ENCODE measurements around the gene FTCDNL1.

The FTCDNL1 gene

DNA sequence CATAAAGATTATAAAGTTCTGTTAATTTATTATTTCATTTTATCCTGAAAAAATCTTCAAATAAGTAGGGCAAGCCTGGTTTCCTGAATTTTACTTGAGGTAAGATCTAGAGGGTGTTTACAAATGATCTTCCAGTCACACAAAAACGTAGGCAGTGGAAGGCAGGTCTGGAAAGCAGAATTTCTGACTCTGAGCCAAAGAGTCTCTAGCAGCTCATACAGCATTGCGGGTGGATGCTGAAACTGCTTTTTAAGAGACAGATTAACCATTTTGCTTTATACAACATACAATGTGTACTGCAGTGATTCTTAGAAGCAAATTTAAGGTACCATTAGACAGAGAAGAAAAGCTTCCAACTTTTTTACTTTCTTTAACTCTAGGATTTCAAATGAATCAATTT lies 117.0 kb downstream of the FTCDNL1 start:
- TF ChIP-seq ZFX (IDR thresholded peaks at IDR 0.05; ENCODE audit: borderline replicate concordance): no peak
- TF ChIP-seq, protein P1, sequence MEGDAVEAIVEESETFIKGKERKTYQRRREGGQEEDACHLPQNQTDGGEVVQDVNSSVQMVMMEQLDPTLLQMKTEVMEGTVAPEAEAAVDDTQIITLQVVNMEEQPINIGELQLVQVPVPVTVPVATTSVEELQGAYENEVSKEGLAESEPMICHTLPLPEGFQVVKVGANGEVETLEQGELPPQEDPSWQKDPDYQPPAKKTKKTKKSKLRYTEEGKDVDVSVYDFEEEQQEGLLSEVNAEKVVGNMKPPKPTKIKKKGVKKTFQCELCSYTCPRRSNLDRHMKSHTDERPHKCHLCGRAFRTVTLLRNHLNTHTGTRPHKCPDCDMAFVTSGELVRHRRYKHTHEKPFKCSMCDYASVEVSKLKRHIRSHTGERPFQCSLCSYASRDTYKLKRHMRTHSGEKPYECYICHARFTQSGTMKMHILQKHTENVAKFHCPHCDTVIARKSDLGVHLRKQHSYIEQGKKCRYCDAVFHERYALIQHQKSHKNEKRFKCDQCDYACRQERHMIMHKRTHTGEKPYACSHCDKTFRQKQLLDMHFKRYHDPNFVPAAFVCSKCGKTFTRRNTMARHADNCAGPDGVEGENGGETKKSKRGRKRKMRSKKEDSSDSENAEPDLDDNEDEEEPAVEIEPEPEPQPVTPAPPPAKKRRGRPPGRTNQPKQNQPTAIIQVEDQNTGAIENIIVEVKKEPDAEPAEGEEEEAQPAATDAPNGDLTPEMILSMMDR (IDR thresholded peaks at IDR 0.05): no peak
- H3K27ac ChIP-seq: no peak overlapping the region

DNA sequence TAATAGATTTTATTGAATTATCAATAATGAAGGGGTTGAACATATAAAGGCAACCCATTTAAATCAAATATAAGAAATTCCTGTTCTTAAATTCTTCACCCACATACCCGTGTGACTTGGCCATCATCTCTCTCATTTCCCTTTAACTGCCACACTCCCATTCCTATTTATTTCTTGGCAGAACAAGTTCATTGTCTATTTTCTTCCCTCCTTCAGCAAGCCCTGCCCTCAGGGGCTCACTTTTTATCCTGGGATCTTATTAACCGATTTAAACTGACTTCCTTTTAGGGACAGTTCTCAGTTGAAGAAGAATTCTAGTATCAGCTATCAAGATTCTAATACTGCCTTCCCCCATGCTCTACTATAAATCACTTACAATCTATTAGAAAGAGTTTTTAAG lies 123.2 kb downstream of the FTCDNL1 start:
- no peak overlapping the region for H3K27ac ChIP-seq
- TF ChIP-seq, protein P1 (IDR thresholded peaks at IDR 0.05): no peak
- no peak for TF ChIP-seq ZFX (IDR thresholded peaks at IDR 0.05; ENCODE audit: borderline replicate concordance)

DNA sequence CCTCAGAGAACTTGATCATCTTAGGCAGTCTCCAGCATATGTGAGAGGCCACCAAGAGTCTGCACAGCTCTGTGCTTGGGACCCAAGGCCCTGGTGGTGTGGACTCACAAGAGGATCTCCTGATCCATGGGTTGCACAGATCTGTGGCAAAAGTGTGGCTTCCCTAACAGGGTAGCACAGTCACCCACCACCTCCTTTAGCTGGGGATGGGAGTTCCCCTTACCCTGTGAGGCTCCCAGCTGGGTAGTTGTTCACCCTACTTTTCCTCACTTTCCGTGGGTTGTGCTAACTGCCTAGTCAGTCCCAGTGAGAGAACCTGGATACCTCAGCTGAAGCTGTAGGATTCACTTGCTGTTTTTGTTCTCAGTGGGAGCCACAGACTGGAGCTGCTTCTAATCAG lies 123.7 kb downstream of the FTCDNL1 start:
- TF ChIP-seq, protein P1 (IDR thresholded peaks at IDR 0.05): no peak
- no peak for TF ChIP-seq ZFX (IDR thresholded peaks at IDR 0.05; ENCODE audit: borderline replicate concordance)
- no peak overlapping the region for H3K27ac ChIP-seq

DNA sequence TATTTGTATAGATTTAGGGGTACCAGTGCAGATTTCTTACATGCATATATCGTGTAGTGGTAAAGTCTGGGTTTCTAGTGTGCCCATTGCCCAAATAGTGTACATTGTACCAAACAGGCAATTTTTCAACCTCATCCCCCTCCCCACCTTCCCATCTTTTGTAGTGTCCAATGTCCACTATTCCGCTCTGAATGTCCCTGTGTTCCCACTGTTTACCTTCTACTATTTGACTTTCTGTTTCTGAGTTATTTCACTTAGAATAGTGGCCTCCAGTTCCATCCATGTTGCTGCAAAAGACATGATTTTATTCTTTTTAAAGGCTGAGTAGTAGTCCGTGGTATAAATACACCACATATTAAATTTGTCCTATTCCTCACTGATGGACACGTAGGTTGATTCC lies 132.9 kb downstream of the FTCDNL1 start:
- no peak for TF ChIP-seq ZFX (IDR thresholded peaks at IDR 0.05; ENCODE audit: borderline replicate concordance)
- TF ChIP-seq, protein P1 (IDR thresholded peaks at IDR 0.05): no peak

DNA sequence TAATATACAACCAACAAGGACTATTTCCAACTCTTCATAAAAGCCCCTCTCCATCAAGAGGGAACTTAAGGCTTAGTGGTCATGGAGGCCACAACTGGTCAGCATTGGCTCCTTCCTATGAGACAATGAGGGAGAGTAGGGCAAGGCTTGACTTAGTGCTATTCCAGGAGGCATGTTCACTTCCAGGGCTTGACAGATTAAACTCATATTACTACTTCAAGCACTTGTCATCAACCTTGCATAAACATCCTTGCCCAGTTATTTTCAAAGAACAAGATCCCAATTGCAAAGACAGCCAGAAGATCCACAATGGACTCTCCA lies 133.4 kb downstream of the FTCDNL1 start:
- no peak overlapping the region for H3K27ac ChIP-seq
- TF ChIP-seq, protein P1 (IDR thresholded peaks at IDR 0.05): no peak

More for the DNA sequence above, 132.9 kb downstream of the FTCDNL1 start:
- no peak overlapping the region for H3K27ac ChIP-seq

DNA sequence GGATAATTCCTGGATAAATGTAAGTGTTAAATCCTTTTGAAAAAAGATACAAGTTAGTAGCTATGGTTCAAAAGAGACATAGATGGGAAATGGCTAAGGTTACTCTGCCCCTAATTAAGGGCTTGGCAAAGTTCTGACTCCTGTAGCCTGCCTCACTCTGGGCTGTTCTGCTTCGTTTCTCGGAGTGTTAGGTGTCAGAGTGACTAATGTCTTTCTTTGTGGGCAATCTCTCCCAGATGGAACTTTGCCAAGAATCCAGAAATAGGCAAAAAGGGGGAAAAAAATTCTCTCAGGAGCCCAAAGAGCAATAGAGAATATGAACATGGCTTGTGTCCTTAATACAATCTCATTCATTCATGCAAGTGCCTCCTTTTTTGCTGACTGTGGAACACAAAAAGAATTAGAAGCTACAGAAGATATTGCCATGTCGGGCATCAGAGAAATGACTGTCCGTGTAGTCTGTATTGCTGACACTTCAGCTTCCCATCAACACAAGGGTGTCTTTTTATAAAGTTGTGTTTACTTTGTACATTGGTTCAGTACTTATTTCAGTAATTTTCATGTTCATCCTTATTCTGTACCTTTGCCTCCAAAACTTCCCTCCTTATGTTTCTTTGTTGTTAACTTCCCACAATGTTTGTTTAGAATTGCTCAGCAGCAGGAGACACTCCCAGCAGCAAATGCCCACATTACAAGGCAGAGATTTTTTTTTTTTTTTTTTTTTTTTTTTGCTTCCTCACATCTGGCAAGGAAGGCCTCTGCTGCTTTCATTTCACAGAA lies 134.0 kb downstream of the FTCDNL1 start:
- no peak for TF ChIP-seq ZFX (IDR thresholded peaks at IDR 0.05; ENCODE audit: borderline replicate concordance)
- H3K27ac ChIP-seq: no peak overlapping the region

DNA sequence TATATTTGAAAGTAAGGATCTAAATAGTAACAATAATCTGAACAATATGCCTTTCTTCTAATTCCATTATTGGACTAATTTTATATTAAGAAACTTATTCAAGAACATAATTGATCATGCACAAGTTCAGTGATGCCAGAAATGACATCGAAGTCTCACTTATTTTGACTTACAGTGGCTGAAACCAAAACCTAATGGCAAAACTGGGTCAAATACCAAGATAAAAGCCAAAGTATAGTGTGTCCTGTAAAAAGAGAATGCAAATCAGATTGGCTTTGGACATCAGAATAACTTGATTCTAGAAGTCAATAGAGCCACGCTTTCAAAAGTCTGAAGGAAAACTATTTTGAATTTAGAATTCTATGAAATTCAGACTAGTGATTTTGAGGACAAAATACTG lies 137.2 kb downstream of the FTCDNL1 start:
- no peak for TF ChIP-seq ZFX (IDR thresholded peaks at IDR 0.05; ENCODE audit: borderline replicate concordance)
- TF ChIP-seq, protein P1 (IDR thresholded peaks at IDR 0.05): no peak
- no peak overlapping the region for H3K27ac ChIP-seq

DNA sequence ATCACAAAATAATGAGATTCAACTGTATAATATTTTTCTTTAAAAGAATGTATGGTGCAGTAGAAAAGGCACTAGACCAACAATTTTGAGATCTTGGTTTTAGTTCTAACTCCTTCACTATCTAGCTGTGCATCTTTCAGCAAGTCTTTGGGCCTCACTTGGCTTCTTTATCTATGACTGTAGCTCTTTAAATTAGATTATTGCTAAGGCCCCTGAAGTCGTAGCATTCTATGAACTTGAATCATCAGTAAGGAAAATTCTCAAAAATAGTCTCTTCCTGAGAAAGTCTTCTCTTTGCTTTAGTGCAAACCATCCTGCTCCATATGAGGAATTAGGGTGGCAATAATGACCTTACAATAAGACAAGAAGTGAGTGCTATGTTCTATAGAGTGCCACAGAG lies 140.4 kb downstream of the FTCDNL1 start:
- TF ChIP-seq ZFX (IDR thresholded peaks at IDR 0.05; ENCODE audit: borderline replicate concordance): no peak
- TF ChIP-seq, protein P1 (IDR thresholded peaks at IDR 0.05): no peak
- no peak overlapping the region for H3K27ac ChIP-seq

Measured in 22Rv1 (cell line).